ENCODE data around the gene STK32C.

- TF ChIP-seq ARNT (IDR thresholded peaks at IDR 0.05) (no peak), ELF4 (IDR thresholded peaks at IDR 0.05) (no peak), FOXK2 (IDR thresholded peaks at IDR 0.05) (no peak), SP1 (IDR thresholded peaks at IDR 0.05) (no peak)
Observed at GRCh38 chr10:132188331-132188730, 119.4 kb downstream of the STK32C start.

Data from HEK293T (cell line).